ENCODE measurements around the gene STARD5. TPM values are rescaled to one million over a fixed set of nuclear protein-coding genes. Genes with fewer than 3 reads are reported as not detected.

STARD5 gene
- total RNA-seq, 1 donor from 2014 or later: 28.0 TPM

DNA sequence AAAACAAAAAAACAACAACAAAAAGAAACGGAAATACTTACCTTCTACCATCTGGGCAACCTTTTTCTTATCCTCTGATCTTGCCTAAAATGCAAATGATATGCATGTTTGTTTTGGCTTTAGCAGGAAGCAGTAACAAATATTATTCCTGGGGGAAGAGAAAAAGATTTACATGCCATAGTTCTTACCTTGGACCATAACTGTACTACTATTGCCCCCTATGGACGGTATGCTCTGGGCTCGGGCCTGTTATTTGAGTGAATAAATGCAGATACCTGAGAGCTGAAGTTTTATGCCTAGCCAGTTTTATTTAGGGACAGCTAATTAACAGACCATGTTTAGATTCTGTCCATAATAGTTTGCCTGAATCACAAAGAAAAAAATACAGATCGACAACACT lies 12.6 kb upstream of the STARD5 start:
- no peak for DNase-seq (ENCODE audit: extremely low spot score in 2 of 2)
- intact Hi-C loops (cut with DNase I): no loop called here
- Histone ChIP-seq H3K9me3 (no peaks in the 10 kb centered on the region), H3K36me3 (no peaks in the 10 kb centered on the region), H3K4me3 (no peak overlapping the region), H3K4me1 (peaks cover 27% of the 10 kb centered on the region), H3K27me3 (no peaks in the 10 kb centered on the region), H3K27ac (no peak overlapping the region)
- TF ChIP-seq POLR2A (IDR thresholded peaks at IDR 0.05) (no peak), POLR2AphosphoS5 (IDR thresholded peaks at IDR 0.05; ENCODE audit: insufficient read depth in 1 of 2, low read depth in 1 of 2) (no peak)
- TF ChIP-seq, protein P1, sequence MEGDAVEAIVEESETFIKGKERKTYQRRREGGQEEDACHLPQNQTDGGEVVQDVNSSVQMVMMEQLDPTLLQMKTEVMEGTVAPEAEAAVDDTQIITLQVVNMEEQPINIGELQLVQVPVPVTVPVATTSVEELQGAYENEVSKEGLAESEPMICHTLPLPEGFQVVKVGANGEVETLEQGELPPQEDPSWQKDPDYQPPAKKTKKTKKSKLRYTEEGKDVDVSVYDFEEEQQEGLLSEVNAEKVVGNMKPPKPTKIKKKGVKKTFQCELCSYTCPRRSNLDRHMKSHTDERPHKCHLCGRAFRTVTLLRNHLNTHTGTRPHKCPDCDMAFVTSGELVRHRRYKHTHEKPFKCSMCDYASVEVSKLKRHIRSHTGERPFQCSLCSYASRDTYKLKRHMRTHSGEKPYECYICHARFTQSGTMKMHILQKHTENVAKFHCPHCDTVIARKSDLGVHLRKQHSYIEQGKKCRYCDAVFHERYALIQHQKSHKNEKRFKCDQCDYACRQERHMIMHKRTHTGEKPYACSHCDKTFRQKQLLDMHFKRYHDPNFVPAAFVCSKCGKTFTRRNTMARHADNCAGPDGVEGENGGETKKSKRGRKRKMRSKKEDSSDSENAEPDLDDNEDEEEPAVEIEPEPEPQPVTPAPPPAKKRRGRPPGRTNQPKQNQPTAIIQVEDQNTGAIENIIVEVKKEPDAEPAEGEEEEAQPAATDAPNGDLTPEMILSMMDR (IDR thresholded peaks at IDR 0.05): no peak

DNA sequence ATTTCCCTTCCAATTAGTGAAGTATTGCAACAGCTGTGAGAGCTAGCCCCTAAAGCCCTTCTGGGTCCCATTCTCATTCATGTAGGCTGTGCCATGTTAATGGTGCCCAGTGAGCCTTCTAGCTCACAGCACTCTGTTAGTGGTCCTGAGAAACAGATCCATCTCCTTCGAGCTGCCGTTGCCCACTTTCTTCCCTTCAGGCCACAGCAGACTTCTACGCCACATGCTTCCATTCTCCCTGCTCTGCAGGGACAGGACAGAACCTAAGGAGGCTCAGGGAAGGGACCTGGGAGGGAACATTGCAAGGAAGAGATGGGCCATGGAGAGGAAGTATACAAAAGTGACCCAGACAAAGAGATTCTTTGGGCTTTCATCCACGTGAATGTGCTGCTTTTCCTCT lies 11.7 kb upstream of the STARD5 start:
- no peaks in the 10 kb centered on the region for H3K36me3 ChIP-seq
- intact Hi-C loops (cut with DNase I): no loop called here
- H3K27me3 ChIP-seq: no peaks in the 10 kb centered on the region
- DNase-seq (ENCODE audit: extremely low spot score in 2 of 2): peak in 1 of 2 donors; percentile 62
- peaks cover 27% of the 10 kb centered on the region for H3K4me1 ChIP-seq
- no peak overlapping the region for H3K27ac ChIP-seq
- TF ChIP-seq, protein P1 (IDR thresholded peaks at IDR 0.05): no peak
- TF ChIP-seq POLR2A (IDR thresholded peaks at IDR 0.05) (no peak), POLR2AphosphoS5 (IDR thresholded peaks at IDR 0.05; ENCODE audit: insufficient read depth in 1 of 2, low read depth in 1 of 2) (no peak)
- no peaks in the 10 kb centered on the region for H3K9me3 ChIP-seq
- H3K4me3 ChIP-seq: no peak overlapping the region

DNA sequence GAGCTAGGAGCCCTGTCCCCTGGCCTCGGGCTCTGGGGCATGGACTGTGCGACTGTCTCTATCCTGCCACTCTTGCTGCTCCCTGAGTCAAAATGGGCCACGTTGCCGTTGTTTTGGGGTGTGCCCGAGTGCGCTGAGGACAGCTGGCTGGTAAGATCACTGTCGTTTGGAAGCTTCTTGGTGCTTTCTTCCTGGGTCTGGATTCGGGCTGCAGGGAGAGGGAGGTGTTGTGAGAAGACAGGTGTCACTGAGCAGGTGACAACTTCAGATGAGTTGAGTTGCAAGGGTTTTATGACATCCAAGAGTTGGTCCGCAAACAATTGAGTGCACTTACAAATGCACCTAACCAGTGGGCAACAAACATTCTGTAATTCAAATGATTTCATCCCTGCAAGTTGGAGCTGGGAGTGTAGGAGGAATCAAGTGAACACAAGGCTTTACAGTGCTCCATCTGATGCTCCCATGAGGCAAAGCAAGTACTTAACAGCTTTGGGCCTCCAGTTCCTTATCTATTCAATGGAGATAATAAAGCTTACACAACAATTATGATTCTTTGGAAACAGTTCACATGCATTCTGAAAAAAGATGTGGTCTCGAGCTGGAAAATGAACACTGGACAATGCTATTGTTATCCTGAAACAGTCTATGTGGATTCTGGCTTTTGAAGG lies 11.0 kb upstream of the STARD5 start:
- no peak overlapping the region for H3K4me3 ChIP-seq
- no peak overlapping the region for H3K27ac ChIP-seq
- no peaks in the 10 kb centered on the region for H3K9me3 ChIP-seq
- no peaks in the 10 kb centered on the region for H3K36me3 ChIP-seq
- TF ChIP-seq POLR2AphosphoS5 (IDR thresholded peaks at IDR 0.05; ENCODE audit: insufficient read depth in 1 of 2, low read depth in 1 of 2) (no peak), POLR2A (IDR thresholded peaks at IDR 0.05) (no peak)
- TF ChIP-seq, protein P1 (IDR thresholded peaks at IDR 0.05): no peak
- intact Hi-C loops (cut with DNase I): no loop called here
- H3K27me3 ChIP-seq: no peaks in the 10 kb centered on the region
- DNase-seq (ENCODE audit: extremely low spot score in 2 of 2): peak; percentile 72
- peaks cover 27% of the 10 kb centered on the region for H3K4me1 ChIP-seq

DNA sequence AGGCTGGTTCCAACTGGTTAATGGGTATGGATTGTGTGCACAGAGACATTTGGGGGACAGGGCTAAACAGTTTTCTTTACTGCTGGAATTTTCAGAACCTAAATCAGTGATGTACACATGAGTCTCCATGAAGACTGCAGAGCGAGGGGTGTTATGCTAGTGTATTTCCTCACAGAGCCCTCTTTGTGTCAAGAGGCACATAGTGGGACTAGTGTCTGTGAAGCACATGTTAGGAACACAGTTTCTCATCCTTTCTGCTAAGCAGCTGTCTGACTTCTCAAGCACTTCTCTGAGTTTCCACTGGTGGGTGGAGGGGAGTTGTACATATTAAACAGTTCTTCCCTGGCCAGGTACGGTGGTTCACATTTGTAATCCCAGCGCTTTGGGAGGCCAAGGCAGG lies 9.4 kb upstream of the STARD5 start:
- Histone ChIP-seq H3K36me3 (no peaks in the 10 kb centered on the region), H3K4me3 (no peak overlapping the region), H3K27ac (no peak overlapping the region), H3K4me1 (peaks cover 14% of the 10 kb centered on the region), H3K9me3 (no peaks in the 10 kb centered on the region), H3K27me3 (no peaks in the 10 kb centered on the region)
- intact Hi-C loops (cut with DNase I): no loop called here
- TF ChIP-seq POLR2AphosphoS5 (IDR thresholded peaks at IDR 0.05; ENCODE audit: insufficient read depth in 1 of 2, low read depth in 1 of 2): no peak
- no peak for TF ChIP-seq POLR2A (IDR thresholded peaks at IDR 0.05)
- TF ChIP-seq, protein P1 (IDR thresholded peaks at IDR 0.05): no peak
- peak in 1 of 2 donors; percentile 52 for DNase-seq (ENCODE audit: extremely low spot score in 2 of 2)

DNA sequence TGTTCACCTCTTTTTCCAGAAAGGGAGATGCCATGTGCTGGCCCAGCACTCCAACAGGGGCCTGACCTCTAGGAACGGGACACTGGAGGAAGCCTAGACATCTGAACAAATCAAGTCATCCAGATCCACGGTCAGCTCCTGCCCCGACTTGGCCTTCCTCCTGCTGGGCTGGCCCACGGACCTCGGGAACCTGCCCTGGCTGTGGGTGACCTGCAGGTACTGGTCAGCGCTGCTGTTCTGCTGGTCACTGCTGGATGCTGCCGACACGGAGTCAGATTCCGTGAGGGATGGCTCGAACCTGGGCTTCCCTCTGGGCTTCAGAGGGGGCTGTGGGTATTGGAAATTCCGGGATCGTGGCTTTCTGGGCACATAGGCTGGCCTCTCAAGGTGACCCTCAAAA lies 8.4 kb upstream of the STARD5 start:
- no peaks in the 10 kb centered on the region for H3K9me3 ChIP-seq
- intact Hi-C loops (cut with DNase I): no loop called here

More for the DNA sequence above, 8.4 kb upstream of the STARD5 start:
- Histone ChIP-seq H3K27ac (no peak overlapping the region), H3K36me3 (no peaks in the 10 kb centered on the region), H3K27me3 (no peaks in the 10 kb centered on the region), H3K4me1 (peaks cover 4% of the 10 kb centered on the region), H3K4me3 (no peak overlapping the region)
- DNase-seq (ENCODE audit: extremely low spot score in 2 of 2): no peak
- no peak for TF ChIP-seq POLR2A (IDR thresholded peaks at IDR 0.05)
